Measurements from ENCODE around the gene SLC18B1.
A peak's percentile ranks its signal among the peaks of the same experiment; 100 is the strongest.
"Not testable (repeated sequence)": the region's sequence is repeated elsewhere in the genome, so short reads cannot be mapped to it uniquely, and the experiment has no call there.

SLC18B1 gene

DNA sequence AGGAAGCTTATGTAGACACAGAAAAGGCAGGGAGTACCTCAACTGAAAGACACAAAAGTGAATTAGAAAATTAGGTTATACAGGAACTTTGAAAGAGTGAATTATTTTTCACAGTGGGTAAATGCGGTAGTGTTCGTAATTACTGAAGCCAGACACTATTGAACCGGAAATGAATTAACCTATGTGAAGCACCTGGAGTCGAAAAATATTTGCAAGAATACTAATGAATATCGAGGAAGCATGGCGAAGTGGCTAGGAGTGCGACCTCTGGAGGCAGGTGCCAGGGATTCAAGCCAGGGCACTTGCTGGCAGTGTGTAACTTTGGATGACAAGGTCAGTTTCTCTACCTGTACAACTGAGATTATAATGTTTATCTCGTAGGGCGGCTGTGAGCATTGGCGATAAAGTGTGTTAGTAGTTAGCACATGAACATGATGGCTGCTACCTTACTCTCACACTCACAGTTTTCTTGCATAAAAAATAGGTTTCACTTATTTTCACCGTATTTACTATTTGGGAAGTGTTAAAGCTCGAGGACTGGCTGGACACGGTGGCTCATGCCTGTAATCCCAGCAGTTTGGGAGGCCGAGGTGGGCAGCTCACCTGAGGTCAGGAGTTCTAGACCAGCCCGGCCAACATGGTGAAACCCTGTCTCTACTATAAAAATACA lies 567 bp upstream of the SLC18B1 start:
- DNase-seq = peak; percentile 79

DNA sequence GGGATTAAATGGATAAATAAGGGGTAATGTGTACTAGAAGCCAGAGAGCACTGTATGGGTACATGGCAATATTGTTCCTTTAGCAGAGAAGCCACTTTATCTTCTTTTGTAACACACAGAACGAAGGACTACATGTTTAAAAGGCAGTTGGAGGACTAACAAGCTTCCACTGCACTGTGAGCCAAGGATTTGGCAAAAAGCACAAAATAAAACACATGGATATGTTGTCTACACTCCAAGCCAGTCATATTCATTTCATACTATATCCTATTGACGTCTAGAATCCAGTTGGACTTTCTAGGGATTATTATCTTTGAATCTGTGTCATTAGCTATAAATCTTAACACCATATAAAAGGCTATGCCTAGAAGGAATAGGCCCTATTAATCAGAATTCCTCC lies 3.0 kb downstream of the SLC18B1 start:
- no peak for DNase-seq

DNA sequence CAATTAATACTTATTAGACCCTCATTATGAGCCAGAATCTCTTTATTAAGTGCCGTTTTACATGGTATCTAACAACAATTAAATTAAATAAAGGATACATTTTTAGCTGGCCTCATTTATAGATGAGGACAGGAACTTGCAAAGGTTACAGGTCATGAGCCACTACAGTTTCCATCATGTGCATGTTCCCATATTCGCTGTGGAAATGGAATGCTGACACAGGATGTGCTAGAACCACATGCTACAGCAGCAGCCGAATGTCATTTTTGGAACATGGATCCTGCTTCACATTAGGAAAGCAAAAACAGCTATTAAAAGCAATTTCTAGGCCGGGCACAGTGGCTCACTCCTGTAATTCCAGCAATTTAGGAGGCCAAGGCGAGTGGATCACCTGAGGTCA lies 5.9 kb downstream of the SLC18B1 start:
- no peak for DNase-seq

DNA sequence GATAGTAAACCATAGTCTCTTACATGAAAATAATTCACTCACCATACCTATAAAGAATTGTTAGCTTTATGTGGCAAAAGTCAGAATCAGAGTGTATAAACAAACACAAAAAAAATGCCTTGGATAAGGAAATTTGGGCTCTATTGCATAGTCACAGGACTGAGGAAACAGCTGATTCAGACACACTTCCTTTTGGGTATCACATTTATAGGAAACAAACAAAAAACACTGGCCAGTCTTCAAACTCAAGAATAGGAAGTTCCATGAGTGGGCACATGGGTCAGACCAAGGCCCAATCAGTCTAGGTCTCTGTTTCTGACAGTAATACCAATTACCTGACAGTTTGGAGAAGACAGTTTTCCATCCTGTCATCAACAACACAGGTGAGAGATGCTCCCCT lies 8.0 kb downstream of the SLC18B1 start:
- no peak for DNase-seq

DNA sequence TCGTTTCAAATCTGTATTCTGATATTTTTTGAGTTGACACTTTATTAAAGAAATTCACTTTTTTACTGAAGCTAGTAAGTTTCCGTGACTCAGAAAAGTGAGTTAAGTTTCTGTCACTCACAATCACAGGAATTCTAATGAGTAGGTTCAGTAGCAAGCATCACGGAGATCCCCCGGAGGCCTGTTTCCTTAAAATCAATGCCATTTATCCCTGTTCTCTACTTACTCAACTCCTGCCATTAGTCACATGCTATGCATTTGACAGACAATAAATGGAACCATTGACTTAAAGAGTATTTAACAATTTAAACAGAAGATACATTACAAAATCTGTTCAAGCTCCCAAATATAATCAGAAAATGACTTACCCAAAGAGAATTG lies 9.1 kb downstream of the SLC18B1 start:
- DNase-seq = no peak

DNA sequence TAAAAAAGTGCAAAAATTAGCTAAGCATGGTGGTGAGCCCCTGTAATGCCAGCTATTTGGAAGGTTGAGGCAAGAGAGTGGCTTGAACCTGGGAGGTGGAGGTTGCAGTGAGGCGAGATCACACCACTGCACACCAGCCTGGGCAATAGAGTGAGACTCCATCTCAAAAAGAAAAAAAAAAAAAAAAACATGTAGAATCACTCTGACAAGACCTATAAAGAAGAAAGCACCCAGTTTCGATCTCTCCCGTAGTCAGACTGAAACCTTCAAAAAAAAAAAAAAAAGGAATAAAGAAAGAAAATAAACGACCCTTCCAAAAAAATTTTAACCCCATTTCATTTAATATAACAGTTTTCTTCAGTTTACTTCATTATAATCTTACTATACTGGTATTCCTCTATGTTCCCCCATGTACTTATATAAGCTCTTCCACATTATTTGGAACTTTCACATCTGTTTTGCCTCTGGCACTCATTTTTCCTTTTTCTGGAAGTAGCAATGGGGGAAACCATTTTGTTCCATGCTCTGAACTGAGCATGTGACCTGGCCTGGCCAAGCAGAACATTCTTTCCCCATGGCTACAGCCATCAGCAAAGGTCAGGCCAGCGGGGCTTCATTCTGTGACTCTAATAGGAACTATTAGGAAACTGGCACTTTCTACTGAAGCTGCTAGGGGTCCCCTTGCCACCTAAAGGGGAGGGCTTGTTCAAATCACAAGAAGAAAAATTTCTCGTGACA lies 9.6 kb downstream of the SLC18B1 start:
- DNase-seq = no peak

DNA sequence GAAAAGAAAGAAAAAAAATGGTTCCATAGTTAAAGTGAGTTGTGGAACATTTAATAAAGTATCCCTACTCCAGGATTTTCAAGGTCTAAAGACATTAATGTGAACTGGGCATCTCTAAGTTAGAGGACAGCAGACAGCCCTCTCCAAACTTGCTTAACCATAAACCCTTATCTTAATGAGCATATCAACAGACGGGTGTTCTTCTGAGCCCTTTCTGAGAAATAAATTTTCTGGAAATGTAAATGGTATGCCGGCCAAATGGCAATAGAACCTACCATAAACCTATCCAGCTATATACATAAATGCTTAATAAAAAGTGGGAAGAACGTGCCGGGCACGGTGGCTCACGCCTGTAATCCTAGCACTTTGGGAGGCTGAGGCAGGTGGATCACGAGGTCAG lies 12.5 kb downstream of the SLC18B1 start:
- DNase-seq = no peak

DNA sequence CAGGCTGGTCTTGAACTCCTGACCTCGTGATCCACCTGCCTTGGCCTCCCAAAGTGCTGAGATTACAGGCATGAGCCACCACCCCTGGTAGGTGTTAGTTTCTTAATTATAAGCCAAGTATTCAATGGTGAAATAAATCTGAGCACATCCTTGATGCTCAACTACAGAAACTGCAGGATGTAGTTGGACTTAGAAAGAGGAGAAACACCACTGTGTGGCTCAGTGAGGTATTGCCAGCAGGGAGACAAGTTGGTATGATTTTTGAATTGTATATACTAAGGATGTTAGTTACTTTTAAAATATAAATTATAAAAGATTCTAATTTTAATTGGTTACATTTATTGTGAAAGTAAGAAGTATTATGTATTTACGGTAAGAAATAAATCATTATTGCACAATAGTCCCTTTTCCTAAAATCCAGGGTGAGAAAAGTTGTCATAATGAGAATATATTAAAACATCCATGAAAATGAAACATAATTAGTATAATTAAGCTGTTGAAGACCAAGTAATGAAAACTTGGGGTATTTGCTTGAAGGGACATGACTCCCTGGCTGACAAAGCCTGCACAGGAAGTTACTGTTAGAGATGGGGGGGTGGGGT lies 17.6 kb downstream of the SLC18B1 start:
- DNase-seq = no peak

DNA sequence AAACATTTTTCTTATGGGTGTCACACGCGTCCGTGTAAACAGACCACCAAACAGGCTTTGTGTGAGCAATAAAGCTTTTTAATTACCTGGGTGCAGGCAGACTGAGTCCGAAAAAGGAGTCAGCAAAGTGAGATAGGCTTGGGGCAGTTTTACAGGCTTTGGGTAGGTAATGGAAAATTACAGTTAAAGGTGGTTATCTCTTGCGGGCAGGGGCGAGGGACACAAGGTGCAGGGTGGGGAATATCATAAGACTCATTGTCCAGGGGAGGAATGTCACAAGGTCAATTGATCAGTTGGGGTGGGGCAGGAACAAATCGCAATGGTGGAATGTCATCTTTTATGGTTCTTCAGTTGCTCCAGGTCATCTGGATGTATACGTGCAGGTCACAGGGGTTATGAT lies 20.6 kb downstream of the SLC18B1 start:
- DNase-seq = not testable (repeated sequence)

DNA sequence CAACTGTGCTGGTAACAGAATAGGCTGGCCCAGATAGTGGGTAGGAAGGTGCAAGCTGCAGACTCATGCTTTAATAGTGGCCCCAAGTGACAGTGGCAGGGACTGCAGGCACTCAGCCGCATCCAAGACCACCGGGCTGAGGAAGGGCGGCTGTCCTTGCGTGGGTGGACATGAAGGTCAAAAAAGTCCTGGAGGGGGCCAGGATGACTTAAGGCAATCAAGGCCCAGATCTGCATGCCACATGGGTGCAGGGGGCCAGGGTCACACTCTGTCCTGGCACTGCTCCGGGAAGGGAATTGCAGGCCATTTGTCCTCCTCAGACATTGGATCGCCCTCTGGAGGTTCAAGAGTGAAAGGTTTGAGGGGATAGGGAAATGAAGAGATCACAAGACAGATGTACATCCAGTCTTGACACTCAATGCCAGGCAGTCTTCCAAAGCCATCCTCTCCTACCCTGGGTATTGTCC lies 30.4 kb downstream of the SLC18B1 start:
- DNase-seq = no peak

DNA sequence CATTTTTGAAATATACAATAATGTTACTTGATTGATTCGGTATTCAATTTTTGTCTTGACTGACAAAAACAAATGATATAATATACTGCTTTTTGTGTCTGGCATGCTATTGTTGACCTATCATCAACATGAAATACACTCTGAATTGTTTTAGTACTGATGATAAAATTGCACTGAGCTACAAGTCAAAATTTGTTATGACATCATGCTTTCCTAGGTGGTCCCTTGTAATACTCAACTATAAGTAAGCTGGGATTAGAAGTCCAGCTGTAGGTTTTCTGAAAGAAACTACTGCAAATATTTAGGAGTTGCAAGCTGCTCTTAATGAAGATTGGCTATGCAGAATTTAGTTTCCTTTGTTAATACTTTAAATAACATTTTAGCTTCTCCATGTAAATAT lies 32.9 kb downstream of the SLC18B1 start:
- DNase-seq = no peak

DNA sequence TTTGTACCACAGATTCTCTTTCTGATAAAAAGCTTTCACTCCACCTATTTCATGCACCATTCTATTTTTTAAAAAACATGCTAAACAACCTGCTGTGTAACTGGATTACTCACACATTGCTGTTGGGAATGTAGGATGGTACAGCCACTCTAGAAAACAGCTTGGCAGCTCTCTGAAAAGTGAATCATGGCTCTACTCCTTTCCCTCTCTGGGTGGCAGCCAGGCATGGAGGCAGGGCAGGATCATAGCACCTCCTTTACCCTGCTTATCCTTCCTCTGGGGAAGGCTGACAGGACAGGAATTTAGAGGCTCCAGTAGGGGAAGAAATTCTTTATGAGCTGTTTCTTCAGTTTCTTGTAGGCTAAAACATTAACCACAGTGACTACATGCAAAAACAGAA lies 34.1 kb downstream of the SLC18B1 start:
- no peak for DNase-seq

DNA sequence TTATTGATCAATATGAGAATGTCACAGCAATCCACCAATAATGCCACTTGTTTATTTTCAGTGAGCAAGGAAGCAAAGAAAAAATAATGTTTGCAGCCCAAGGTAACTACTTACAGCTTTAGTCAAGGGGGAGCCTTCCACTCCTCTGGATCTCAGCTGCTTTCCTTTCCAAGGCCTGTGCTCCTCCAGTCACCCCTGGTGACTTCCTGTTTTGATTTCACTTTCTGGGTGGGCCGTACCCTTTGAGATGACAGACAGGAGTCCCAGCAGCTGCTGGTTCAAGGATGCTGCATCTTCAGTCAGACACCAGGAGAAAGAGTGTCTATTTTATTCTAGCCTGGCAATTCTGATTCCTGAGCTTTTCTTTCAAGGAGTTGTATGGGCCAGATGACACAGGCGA lies 35.2 kb downstream of the SLC18B1 start:
- DNase-seq = peak; percentile 32

DNA sequence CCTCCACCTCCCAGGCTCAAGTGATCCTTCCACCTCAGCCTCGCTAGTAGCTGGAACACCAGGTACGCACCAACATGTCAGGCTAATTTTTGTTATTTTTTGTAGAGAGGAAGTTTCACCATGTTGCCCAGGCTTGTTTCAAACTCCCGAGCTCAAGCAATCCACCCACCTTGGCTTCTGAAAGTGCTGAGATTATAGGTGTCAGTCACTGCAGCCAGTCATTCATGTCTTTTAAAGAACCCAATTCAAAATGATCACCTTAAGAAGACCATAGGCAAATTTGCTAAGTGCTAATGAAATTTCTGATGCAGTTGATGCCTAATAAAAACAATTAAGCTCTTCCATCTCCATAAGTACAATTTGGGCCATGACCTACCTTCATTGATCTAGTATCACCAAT lies 38.2 kb downstream of the SLC18B1 start:
- DNase-seq = no peak

DNA sequence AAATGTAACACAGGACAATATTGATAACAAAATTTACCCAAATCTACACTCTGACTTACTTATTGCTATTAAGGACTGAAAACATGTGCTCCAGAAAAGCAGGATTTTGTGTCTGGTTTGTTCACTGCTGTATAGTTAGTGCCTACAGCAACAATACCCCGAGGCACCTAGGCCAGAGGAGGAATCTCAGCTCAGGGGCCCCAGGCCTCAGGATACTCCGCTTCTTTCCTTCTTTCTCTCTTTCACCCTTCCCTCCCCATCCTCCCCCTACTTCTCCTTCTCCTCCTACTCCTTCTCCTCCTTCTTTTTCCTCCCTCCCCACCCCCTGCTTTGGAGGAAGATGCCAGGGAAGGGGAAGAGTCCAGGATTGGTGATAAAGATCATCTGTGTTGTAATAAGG lies 39.7 kb downstream of the SLC18B1 start:
- no peak for DNase-seq

DNA sequence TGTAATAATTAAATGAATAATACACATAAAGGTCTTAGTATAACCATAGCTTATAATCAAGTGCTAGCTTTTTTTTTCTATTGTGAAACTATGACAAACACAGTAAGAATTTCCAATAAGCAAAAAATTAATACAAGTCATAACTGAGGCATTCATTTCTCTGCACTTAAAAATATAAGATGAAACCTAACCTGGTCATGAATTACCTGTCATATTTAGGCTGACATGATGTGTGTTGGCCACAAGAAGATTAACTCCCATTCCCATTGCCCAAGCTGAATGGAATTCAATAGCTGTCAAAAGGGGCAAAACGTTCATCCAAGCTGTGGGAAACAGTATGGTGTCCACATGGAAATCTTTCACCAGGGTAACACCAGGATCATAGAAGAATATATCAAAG lies 46.2 kb downstream of the SLC18B1 start:
- DNase-seq = no peak

DNA sequence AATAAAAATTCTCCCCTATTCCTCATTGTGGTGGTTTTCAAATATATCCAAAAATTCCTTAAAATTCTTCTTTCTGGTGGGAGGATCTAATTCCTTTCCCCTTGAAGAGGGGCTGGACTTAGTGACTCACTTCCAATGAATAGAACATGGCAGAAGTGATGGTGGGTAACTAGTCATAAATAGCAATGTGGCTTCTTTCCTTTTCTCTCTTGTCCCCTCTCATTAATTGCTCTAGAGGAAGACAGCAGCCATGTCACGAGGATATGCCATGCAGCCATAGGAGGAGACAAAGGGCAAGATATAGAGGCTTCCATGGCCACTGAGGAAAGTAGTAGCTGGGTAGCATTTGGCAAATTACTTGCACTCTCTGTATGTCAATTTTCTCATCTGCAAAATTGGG lies 46.6 kb downstream of the SLC18B1 start:
- no peak for DNase-seq

DNA sequence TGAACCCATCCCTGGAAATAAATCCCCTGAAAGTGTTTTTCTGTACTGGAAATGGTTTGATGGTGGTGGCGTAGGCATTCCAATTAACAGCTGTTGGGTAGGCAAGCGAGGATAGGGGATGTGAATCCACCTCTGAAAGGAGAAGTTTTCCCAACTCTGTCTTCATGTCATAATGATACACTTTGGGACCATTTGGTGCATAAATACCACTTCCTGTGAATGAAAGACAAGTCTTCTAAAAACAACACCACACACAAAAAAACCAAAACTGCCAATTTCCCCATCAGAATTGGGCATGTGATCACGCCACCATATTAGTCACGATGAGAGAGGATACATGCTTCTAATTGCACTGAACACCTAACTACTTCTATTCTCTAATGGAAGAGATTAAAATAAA lies 47.1 kb downstream of the SLC18B1 start:
- DNase-seq = no peak

DNA sequence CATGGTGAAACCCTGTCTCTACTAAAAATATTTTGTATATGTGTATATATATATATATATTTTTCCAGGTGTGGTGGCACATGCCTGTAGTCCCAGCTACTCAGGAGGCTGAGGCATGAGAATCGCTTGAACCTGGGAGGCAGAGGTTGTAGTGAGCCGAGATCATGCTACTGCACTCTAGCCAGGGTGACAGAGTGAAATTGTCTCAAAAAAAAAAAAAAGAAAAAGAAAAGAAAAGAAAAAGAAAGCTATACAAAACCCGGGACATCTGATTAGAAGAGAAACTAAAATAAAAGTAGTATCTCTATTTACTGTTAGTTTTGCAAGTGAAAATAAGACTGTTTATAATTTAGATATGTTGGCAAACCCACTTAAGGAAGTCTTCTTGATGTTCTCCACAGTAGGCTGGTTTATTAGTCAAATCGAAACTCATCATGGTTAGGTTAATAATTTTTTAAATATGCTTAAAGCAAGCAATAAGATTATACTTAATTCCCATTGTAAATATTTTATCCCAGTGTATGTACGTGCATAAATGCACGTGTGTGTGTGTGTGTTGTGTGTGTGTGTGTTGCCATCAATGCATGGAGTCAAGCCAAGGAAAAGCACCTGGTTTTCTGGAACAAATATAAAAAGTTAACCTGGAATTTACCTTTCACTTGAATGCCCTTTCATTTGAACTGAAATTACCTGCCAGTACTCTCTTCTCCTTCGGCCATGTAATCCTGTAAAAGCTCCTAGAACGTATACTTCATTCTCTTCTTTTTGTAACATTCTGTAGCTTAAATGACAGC lies 47.8 kb downstream of the SLC18B1 start:
- no peak for DNase-seq

DNA sequence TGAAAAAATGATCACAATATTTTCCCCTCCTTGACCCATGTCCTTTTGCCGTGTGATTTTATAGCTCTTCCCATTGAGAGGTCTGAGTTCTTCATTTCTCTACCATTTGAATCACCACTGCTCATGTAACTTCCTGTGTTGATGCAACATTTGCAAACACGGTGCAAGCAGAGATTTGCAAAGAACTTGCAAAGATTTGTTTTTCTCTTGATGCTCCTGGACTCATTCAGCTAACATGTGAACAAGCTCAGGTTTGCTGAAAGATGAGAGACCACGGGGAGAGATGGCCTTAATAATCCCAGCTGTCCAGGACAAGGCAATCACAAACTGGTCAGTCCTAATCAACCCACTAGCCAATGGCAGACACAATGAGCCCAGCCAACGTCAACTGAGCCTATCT lies 49.3 kb downstream of the SLC18B1 start:
- DNase-seq = no peak

DNA sequence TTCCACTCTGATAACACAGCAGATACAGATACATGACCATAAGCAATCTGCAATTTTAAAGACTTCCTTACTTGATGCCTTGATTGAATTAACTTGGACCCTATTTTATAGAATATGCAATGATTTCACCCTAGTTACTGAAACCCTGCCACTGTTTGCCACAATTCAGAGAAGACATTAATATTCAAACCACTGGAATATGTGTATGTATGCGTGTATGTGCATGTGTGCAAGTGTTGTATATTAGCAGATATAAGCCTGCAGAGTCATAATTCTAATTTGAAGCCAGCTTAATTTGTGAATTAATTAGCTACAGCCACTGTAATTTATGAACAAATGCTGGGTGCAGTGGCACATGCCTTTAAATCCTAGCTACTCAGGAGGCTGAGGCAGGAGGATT lies 50.0 kb downstream of the SLC18B1 start:
- no peak for DNase-seq

DNA sequence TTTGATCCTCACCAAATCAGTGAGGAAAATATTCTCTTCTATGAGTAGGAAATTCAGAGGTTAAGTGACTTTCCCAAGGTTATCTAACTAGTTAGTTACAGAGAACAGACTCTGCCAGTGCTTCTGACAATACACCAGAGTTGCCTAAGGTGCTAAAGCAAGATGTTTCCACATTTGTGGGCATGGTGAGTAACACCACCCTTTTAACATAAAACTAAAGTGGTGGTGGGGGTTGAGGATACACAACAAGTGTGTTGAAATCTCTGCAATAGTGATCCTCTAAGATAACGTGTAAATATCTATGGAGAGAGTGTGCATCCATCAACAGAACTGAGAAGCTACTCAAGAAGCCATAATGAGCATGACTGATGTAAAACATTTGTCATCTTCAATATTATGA lies 52.4 kb downstream of the SLC18B1 start:
- DNase-seq = no peak

DNA sequence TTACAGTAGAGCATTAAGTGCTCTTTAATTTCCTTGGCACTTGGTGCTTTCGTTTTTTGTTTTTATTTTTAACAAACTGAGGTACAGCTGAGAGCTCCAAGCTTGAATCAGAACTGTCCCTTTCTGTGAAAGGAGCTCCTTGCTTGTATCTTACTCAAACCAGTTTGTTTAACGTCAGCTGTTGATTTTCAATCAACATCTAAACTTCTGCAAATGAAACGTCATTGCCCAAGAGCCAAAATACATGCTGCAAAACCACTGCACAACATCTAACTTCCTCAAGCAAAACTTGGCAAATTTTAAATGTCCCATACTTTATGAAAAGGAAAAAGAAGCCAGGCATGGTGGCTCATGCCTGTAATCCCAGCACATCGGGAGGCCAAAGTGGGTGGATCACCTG lies 55.9 kb downstream of the SLC18B1 start:
- no peak for DNase-seq

DNA sequence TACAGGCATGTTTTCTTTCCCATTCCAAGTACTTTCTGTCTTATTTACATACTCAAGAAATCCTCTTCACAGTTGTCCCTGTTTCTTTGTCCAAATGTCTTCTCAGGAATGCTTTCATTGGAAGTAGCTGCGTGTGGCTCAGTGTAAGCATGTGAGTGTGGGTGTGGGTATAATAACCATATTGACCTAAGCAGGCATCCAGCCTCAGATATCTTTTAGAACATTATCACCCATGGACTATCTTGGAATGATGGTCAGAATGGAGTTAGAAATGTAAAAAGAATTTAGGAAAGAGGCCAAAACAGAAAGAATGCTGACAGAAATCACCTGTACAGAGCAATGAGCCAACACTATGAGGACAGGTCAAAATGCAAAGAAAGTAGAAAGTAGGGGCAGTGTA lies 57.2 kb downstream of the SLC18B1 start:
- DNase-seq = no peak
